Fibroblast of mammary gland (primary cell): Measurements from ENCODE around the gene GABPB2.
A peak's percentile ranks its signal among the peaks of the same experiment; 100 is the strongest.

ENCODE experiments used
- DNase-seq: peaks from one replicate; pipeline ENCODE4 v3.0.0-alpha.2; 2010; ENCODE audit warnings: low read depth
- H3K4me3 ChIP-seq: 2 replicates; pipeline ENCODE4 v1.5.1; 2011; ENCODE audit warnings: low read depth, mild to moderate bottlenecking, low read length, moderate library complexity; ENCODE audit not compliant: control insufficient read depth
- TF ChIP-seq, protein P1 (sequence below): conservative IDR thresholded peaks from 2 replicates; pipeline ENCODE4 v1.5.1; 2011; ENCODE audit warnings: low read depth, low read length, inconsistent platforms; ENCODE audit not compliant: control insufficient read depth, insufficient read depth

The GABPB2 gene

DNA sequence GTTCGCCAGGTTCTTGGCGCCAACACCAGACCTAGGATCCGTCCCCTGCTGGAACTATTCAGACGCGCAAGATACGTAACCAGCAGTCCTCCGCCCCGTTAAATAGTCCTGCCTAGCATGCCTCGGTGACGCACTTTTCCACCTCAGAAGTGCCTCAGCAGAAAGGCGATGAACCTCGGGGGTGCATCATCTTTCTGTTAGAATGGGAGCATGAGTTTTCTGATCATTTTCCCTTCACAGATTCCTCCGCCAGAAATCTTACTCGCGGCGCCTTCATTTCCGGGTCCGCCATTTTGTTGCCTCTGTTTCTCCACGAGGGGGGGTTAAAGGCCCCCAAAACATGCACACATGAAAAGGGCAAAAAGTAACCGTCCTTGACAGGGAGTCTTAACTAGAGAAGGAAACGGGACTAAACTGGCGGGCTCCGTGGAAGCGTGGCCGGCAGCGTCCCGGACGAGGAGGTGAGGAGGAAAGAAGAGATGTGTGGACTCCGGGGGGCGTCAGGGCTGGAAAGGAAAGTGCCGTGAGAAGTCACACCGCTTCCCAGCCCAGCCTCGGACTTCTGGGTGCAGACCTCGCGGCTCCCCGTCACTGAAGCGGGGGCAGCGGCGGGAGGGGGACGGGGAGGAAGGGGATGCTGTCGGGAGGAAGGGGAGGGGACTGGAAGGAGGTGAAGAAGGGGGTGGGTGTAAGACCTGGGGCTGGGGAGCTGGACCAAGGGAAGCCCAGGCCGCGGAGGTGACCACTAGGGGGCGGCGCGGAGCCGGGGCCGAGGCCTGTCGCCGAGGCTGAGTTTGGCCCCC lies at the start of gene GABPB2:
Gene GABPB2, plus strand, starts transcription at position 288 of the 803 bp plus-strand sequence. CDS start 17,429 bp downstream, outside the sequence.
- TF ChIP-seq, protein P1, sequence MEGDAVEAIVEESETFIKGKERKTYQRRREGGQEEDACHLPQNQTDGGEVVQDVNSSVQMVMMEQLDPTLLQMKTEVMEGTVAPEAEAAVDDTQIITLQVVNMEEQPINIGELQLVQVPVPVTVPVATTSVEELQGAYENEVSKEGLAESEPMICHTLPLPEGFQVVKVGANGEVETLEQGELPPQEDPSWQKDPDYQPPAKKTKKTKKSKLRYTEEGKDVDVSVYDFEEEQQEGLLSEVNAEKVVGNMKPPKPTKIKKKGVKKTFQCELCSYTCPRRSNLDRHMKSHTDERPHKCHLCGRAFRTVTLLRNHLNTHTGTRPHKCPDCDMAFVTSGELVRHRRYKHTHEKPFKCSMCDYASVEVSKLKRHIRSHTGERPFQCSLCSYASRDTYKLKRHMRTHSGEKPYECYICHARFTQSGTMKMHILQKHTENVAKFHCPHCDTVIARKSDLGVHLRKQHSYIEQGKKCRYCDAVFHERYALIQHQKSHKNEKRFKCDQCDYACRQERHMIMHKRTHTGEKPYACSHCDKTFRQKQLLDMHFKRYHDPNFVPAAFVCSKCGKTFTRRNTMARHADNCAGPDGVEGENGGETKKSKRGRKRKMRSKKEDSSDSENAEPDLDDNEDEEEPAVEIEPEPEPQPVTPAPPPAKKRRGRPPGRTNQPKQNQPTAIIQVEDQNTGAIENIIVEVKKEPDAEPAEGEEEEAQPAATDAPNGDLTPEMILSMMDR = peak; percentile 73
- peak; percentile 100 for DNase-seq
- H3K4me3 ChIP-seq = peak within 1 kb of the TSS; percentile 88

DNA sequence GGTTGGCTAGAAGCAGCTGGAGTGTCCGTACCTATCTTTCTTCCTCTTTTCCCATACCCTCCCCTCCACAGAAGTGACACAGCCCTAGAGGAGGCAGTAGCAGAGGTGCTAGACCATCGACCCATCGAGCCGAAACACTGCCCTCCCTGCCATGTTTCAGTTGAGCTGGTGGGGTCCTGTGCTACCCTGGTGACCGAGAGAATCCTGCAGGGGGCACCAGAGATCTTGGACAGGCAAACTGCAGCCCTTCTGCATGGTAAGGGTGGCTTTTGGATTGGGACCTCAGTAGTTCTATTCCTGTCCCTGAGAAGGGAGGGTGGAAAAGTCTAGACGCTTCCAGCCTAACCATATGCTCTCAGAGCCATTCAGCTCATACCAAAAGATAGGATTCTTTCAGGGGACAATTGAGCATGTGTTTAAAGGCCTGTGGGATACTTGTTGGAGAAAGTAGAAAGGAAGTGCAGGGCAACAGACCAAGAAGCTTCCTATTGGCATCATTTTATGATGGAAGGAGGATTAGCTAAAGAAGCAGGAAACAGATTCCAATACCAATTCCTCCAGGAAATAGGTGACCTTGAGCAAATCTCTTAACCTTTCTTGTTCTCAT lies 45.9 kb upstream of the GABPB2 start:
- peak; percentile 72 for DNase-seq
- no peak overlapping the region for H3K4me3 ChIP-seq
- TF ChIP-seq, protein P1 = peak; percentile 82

DNA sequence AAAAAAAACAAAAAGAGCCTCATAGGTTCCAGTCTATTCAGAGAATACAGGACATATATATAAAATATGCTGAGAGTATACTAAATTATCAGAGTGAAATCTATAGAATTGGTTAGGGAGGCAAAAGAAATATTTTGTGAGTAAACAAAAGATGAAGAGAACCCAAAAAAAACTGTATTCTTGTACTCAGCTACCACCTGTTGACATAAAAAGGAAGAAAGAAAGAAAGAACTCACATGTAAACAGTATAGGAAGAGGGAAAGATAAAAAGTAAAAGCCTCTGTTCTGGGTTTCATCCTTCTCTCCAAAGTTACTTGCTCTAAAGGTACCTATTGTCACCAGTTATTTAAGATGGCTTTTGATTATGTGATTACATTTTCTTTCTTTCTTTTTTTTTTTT lies 44.1 kb upstream of the GABPB2 start:
- TF ChIP-seq, protein P1 = no peak
- DNase-seq = no peak
- H3K4me3 ChIP-seq = no peak overlapping the region

DNA sequence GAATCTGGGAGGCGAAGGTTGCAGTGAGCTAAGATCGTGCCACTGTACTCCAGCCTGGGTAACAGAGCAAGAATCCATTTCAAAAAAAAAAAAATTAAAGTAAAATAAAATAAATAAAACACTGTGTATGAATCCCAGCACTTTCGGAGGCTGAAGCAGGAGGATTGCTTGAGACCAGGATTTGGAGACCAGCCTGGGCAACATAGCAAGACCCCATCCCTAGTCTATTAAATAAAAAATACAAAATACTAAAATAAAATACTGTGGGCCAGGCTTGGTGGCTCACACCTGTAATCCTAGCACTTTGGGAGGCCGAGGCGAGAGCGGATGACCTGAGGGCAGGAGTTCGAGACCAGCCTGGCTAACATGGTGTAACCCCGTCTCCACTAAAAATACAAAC lies 38.4 kb upstream of the GABPB2 start:
- TF ChIP-seq, protein P1 = no peak
- H3K4me3 ChIP-seq = no peak overlapping the region
- no peak for DNase-seq

DNA sequence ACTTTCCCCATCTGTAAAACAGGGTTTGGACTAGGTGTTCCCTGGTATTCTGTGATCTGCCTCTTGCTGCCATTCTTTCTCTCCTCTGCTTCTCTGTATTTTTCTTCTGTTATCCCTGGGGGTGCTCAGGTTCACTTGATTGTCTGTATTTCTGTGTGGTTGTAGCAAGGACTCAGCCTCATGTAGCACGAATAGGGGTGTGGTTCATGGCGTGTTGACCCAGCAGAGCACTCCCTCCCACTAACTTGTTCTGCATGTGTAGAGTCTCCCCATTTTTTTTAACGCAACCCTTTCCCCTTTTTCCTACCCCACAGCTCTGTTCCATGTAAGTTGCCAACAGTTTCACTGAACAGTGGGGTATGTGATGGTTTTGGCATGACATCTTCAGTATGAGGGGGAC lies 35.4 kb upstream of the GABPB2 start:
- no peak overlapping the region for H3K4me3 ChIP-seq
- TF ChIP-seq, protein P1 = no peak
- no peak for DNase-seq

DNA sequence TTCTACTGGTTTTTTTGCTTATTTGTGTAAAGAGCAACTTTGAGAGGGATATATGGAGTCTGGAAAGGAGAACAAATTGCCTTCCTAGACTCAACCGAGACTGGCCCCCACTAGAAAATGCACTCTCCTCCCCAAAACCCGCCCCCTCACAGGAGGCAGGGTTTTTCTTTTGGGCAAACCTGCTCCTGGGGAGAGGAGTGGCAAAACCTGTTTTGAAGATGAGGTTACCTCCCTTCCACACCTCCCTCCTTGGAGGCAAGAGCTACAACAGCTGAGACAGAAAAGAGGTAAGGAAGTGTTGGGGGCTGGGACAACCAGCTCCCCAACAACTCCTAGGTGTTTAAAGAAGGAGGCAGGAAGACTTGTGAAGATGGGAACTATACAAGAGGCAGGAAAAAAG lies 34.2 kb upstream of the GABPB2 start, which contains the start of gene BNIPL:
Gene BNIPL, plus strand, starts transcription at position 231 of the 400 bp plus-strand sequence. Its CDS starts 140 bp downstream, at position 371.
- DNase-seq = no peak
- TF ChIP-seq, protein P1 = no peak

DNA sequence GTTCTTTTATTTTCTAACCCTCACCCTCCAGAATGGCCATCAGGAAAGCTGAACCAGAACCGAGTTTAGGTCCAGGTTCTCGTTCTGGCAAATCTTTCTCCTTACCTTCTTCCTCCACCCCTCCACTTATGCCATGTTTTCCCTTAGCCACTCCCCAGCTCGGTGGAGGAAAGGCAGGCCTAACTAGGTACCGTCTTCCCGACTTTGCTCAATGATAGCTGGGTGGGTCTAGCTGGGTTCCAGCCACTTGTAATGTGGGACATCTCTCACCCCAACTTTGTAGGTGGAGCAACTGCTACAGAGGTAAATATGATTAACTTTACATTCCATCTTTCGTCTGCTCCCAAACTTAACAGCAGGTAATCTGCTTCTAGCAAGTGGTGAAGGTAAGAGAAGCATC lies 33.5 kb upstream of the GABPB2 start:
- DNase-seq = no peak
- H3K4me3 ChIP-seq = no peak overlapping the region
- TF ChIP-seq, protein P1 = no peak

More for the DNA sequence above, 34.2 kb upstream of the GABPB2 start, which contains the start of gene BNIPL:
- H3K4me3 ChIP-seq = no peak within 1 kb of the TSS
